EH (cell line): Measurements from ENCODE around the gene ARHGAP26.
A peak's percentile ranks its signal among the peaks of the same experiment; 100 is the strongest.

Experiments used
- DNase-seq: peaks from one replicate; pipeline ENCODE4 v3.0.0-alpha.2; 2015; ENCODE audit warnings: low read depth

Gene ARHGAP26

GRCh38 chr5:143041972-143042770 is 272.0 kb downstream of the ARHGAP26 start:
- peak; percentile 43 for DNase-seq

GRCh38 chr5:143044265-143044664 is 274.1 kb downstream of the ARHGAP26 start:
- DNase-seq, result no peak

- no peak for DNase-seq
These were observed 274.9 kb downstream of the ARHGAP26 start for GRCh38 chr5:143045062-143045461.

GRCh38 chr5:143046314-143046713 is 276.1 kb downstream of the ARHGAP26 start:
- no peak for DNase-seq

GRCh38 chr5:143047091-143047490 is 276.9 kb downstream of the ARHGAP26 start:
- DNase-seq, result no peak

GRCh38 chr5:143050183-143050582 is 280.0 kb downstream of the ARHGAP26 start:
- no peak for DNase-seq

GRCh38 chr5:143051244-143052058 is 281.3 kb downstream of the ARHGAP26 start:
- peak; percentile 91 for DNase-seq

GRCh38 chr5:143052967-143053682 is 282.9 kb downstream of the ARHGAP26 start:
- no peak for DNase-seq

GRCh38 chr5:143053780-143054179 is 283.6 kb downstream of the ARHGAP26 start:
- DNase-seq, result no peak

- DNase-seq, result peak; percentile 57
These were observed 284.3 kb downstream of the ARHGAP26 start for GRCh38 chr5:143054480-143054941.

- peak; percentile 60 for DNase-seq
These were observed 285.6 kb downstream of the ARHGAP26 start for GRCh38 chr5:143055596-143056338.

- DNase-seq, result no peak
These were observed 286.1 kb downstream of the ARHGAP26 start for GRCh38 chr5:143056339-143056704.

- no peak for DNase-seq
These were observed 286.8 kb downstream of the ARHGAP26 start for GRCh38 chr5:143056792-143057579.

- peak; percentile 35 for DNase-seq
These were observed 287.4 kb downstream of the ARHGAP26 start for GRCh38 chr5:143057580-143057999.

- no peak for DNase-seq
These were observed 289.2 kb downstream of the ARHGAP26 start for GRCh38 chr5:143059355-143059754.

- no peak for DNase-seq
These were observed 290.0 kb downstream of the ARHGAP26 start for GRCh38 chr5:143059976-143060765.

GRCh38 chr5:143061161-143061945 is 291.2 kb downstream of the ARHGAP26 start:
- peak; percentile 89 for DNase-seq

GRCh38 chr5:143062379-143062778 is 292.2 kb downstream of the ARHGAP26 start:
- DNase-seq, result no peak
